ENCODE results near the gene DYNLT2.

The DYNLT2 gene

GRCh38 chr6:169720207-169720855 lies 31.0 kb downstream of the DYNLT2 start:
- Histone ChIP-seq H3K18ac (ENCODE audit: low read length) (no peak overlapping the region), H3K4ac (ENCODE audit: low read depth, low read length) (no peak overlapping the region), H2BK12ac (ENCODE audit: low read length) (no peak overlapping the region), H3K27ac (ENCODE audit: low read depth, low read length) (no peak overlapping the region), H3K14ac (ENCODE audit: low read length) (no peak overlapping the region), H3K36me3 (ENCODE audit: control insufficient read depth in 1 of 2, insufficient read depth in 2 of 2, low read length in 2 of 2) (peaks cover 7 to 8% of the 10 kb centered on the region in 2 experiments), H3K27me3 (ENCODE audit: insufficient read depth, low read length) (no peaks in the 10 kb centered on the region), H4K91ac (ENCODE audit: low read depth, low read length) (no peak overlapping the region), H4K8ac (ENCODE audit: low read depth, low read length) (no peak overlapping the region), H3K4me2 (ENCODE audit: low read length) (no peak overlapping the region), H2BK120ac (ENCODE audit: insufficient read depth, low read length, poor library complexity) (no peak overlapping the region), H2BK5ac (ENCODE audit: low read depth, low read length, poor library complexity) (no peak overlapping the region), H2AFZ (ENCODE audit: insufficient read depth, low read length, poor library complexity) (no peak overlapping the region), H2AK5ac (ENCODE audit: low read length) (no peak overlapping the region), H3K79me2 (ENCODE audit: control insufficient read depth, insufficient read depth, low read length, poor library complexity) (peaks cover 9% of the 10 kb centered on the region), H3K9ac (ENCODE audit: low read length) (no peak overlapping the region), H3K9me3 (ENCODE audit: insufficient read depth, low read depth, low read length) (no peaks in the 10 kb centered on the region), H3K79me1 (ENCODE audit: low read length) (peaks cover 11% of the 10 kb centered on the region), H3K4me3 (ENCODE audit: low read depth, low read length) (no peak overlapping the region), H4K12ac (ENCODE audit: low read depth, low read length) (no peak overlapping the region), H3K23ac (ENCODE audit: low read length) (no peak overlapping the region), H3K4me1 (ENCODE audit: control insufficient read depth in 1 of 2, insufficient read depth in 2 of 2, low read length in 2 of 2) (peaks cover 0 to 5% of the 10 kb centered on the region in 2 experiments)
- no CpG with 5 or more reads among the region's 3 CpGs for WGBS (ENCODE audit: extremely low coverage, insufficient coverage, insufficient read length)
- DNase-seq: no peak

- WGBS (ENCODE audit: extremely low coverage, insufficient coverage, insufficient read length): no CpG with 5 or more reads among the region's 4 CpGs
- DNase-seq: no peak
- no peak overlapping the region for H3K27ac ChIP-seq (ENCODE audit: low read depth, low read length)
- H3K23ac ChIP-seq (ENCODE audit: low read length): no peak overlapping the region
- H3K9ac ChIP-seq (ENCODE audit: low read length): no peak overlapping the region
- no peak overlapping the region for H3K4me2 ChIP-seq (ENCODE audit: low read length)
- peaks cover 11 to 13% of the 10 kb centered on the region in 2 experiments for H3K36me3 ChIP-seq (ENCODE audit: control insufficient read depth in 1 of 2, insufficient read depth in 2 of 2, low read length in 2 of 2)
- peaks cover 0 to 5% of the 10 kb centered on the region in 2 experiments for H3K4me1 ChIP-seq (ENCODE audit: control insufficient read depth in 1 of 2, insufficient read depth in 2 of 2, low read length in 2 of 2)
- H3K14ac ChIP-seq (ENCODE audit: low read length): no peak overlapping the region
- no peak overlapping the region for H2BK12ac ChIP-seq (ENCODE audit: low read length)
- H3K18ac ChIP-seq (ENCODE audit: low read length): no peak overlapping the region
- H3K9me3 ChIP-seq (ENCODE audit: insufficient read depth, low read depth, low read length): no peaks in the 10 kb centered on the region
- peaks cover 6% of the 10 kb centered on the region for H3K79me2 ChIP-seq (ENCODE audit: control insufficient read depth, insufficient read depth, low read length, poor library complexity)
- no peak overlapping the region for H4K12ac ChIP-seq (ENCODE audit: low read depth, low read length)
- H3K4me3 ChIP-seq (ENCODE audit: low read depth, low read length): no peak overlapping the region
- no peaks in the 10 kb centered on the region for H3K27me3 ChIP-seq (ENCODE audit: insufficient read depth, low read length)
- no peak overlapping the region for H3K4ac ChIP-seq (ENCODE audit: low read depth, low read length)
- H3K79me1 ChIP-seq (ENCODE audit: low read length): peaks cover 6% of the 10 kb centered on the region
- H4K8ac ChIP-seq (ENCODE audit: low read depth, low read length): no peak overlapping the region
- no peak overlapping the region for H2AFZ ChIP-seq (ENCODE audit: insufficient read depth, low read length, poor library complexity)
- no peak overlapping the region for H2BK120ac ChIP-seq (ENCODE audit: insufficient read depth, low read length, poor library complexity)
- H2AK5ac ChIP-seq (ENCODE audit: low read length): no peak overlapping the region
- H4K91ac ChIP-seq (ENCODE audit: low read depth, low read length): no peak overlapping the region
- no peak overlapping the region for H2BK5ac ChIP-seq (ENCODE audit: low read depth, low read length, poor library complexity)
Measured at GRCh38 chr6:169719117-169719516, 32.3 kb downstream of the DYNLT2 start.

- no peak overlapping the region for H3K9ac ChIP-seq (ENCODE audit: low read length)
- no peak overlapping the region for H2BK120ac ChIP-seq (ENCODE audit: insufficient read depth, low read length, poor library complexity)
- no peaks in the 10 kb centered on the region for H3K9me3 ChIP-seq (ENCODE audit: insufficient read depth, low read depth, low read length)
- H2BK5ac ChIP-seq (ENCODE audit: low read depth, low read length, poor library complexity): no peak overlapping the region
- DNase-seq: no peak
- no peak overlapping the region for H2BK12ac ChIP-seq (ENCODE audit: low read length)
- H3K4me1 ChIP-seq (ENCODE audit: control insufficient read depth in 1 of 2, insufficient read depth in 2 of 2, low read length in 2 of 2): no peaks in the 10 kb centered on the region
- H4K91ac ChIP-seq (ENCODE audit: low read depth, low read length): no peak overlapping the region
- no CpG with 5 or more reads among the region's 9 CpGs for WGBS (ENCODE audit: extremely low coverage, insufficient coverage, insufficient read length)
- H3K14ac ChIP-seq (ENCODE audit: low read length): no peak overlapping the region
- peaks cover 20 to 25% of the 10 kb centered on the region in 2 experiments for H3K36me3 ChIP-seq (ENCODE audit: control insufficient read depth in 1 of 2, insufficient read depth in 2 of 2, low read length in 2 of 2)
- H4K12ac ChIP-seq (ENCODE audit: low read depth, low read length): no peak overlapping the region
- H3K27ac ChIP-seq (ENCODE audit: low read depth, low read length): no peak overlapping the region
- H3K27me3 ChIP-seq (ENCODE audit: insufficient read depth, low read length): no peaks in the 10 kb centered on the region
- H2AK5ac ChIP-seq (ENCODE audit: low read length): no peak overlapping the region
- H3K18ac ChIP-seq (ENCODE audit: low read length): no peak overlapping the region
- H4K8ac ChIP-seq (ENCODE audit: low read depth, low read length): no peak overlapping the region
- H3K4ac ChIP-seq (ENCODE audit: low read depth, low read length): no peak overlapping the region
- H3K79me1 ChIP-seq (ENCODE audit: low read length): no peaks in the 10 kb centered on the region
- H2AFZ ChIP-seq (ENCODE audit: insufficient read depth, low read length, poor library complexity): no peak overlapping the region
- no peaks in the 10 kb centered on the region for H3K79me2 ChIP-seq (ENCODE audit: control insufficient read depth, insufficient read depth, low read length, poor library complexity)
- no peak overlapping the region for H3K4me2 ChIP-seq (ENCODE audit: low read length)
- H3K4me3 ChIP-seq (ENCODE audit: low read depth, low read length): no peak overlapping the region
- no peak overlapping the region for H3K23ac ChIP-seq (ENCODE audit: low read length)
Measured at GRCh38 chr6:169714595-169714994, 36.8 kb downstream of the DYNLT2 start.

- H2BK12ac ChIP-seq (ENCODE audit: low read length): no peak overlapping the region
- no peak overlapping the region for H4K12ac ChIP-seq (ENCODE audit: low read depth, low read length)
- no peaks in the 10 kb centered on the region for H3K79me1 ChIP-seq (ENCODE audit: low read length)
- no peaks in the 10 kb centered on the region for H3K4me1 ChIP-seq (ENCODE audit: control insufficient read depth in 1 of 2, insufficient read depth in 2 of 2, low read length in 2 of 2)
- H3K36me3 ChIP-seq (ENCODE audit: control insufficient read depth in 1 of 2, insufficient read depth in 2 of 2, low read length in 2 of 2): peaks cover 20 to 25% of the 10 kb centered on the region in 2 experiments
- no peak overlapping the region for H3K4ac ChIP-seq (ENCODE audit: low read depth, low read length)
- no peak overlapping the region for H3K4me2 ChIP-seq (ENCODE audit: low read length)
- no peaks in the 10 kb centered on the region for H3K9me3 ChIP-seq (ENCODE audit: insufficient read depth, low read depth, low read length)
- H3K9ac ChIP-seq (ENCODE audit: low read length): no peak overlapping the region
- H2AFZ ChIP-seq (ENCODE audit: insufficient read depth, low read length, poor library complexity): no peak overlapping the region
- H3K23ac ChIP-seq (ENCODE audit: low read length): no peak overlapping the region
- no peak overlapping the region for H3K4me3 ChIP-seq (ENCODE audit: low read depth, low read length)
- no peak overlapping the region for H3K27ac ChIP-seq (ENCODE audit: low read depth, low read length)
- H3K27me3 ChIP-seq (ENCODE audit: insufficient read depth, low read length): no peaks in the 10 kb centered on the region
- H2AK5ac ChIP-seq (ENCODE audit: low read length): no peak overlapping the region
- H3K18ac ChIP-seq (ENCODE audit: low read length): no peak overlapping the region
- WGBS (ENCODE audit: extremely low coverage, insufficient coverage, insufficient read length): no CpG with 5 or more reads among the region's 2 CpGs
- H3K79me2 ChIP-seq (ENCODE audit: control insufficient read depth, insufficient read depth, low read length, poor library complexity): no peaks in the 10 kb centered on the region
- no peak for DNase-seq
- H4K8ac ChIP-seq (ENCODE audit: low read depth, low read length): no peak overlapping the region
- no peak overlapping the region for H2BK120ac ChIP-seq (ENCODE audit: insufficient read depth, low read length, poor library complexity)
- no peak overlapping the region for H2BK5ac ChIP-seq (ENCODE audit: low read depth, low read length, poor library complexity)
- H4K91ac ChIP-seq (ENCODE audit: low read depth, low read length): no peak overlapping the region
- no peak overlapping the region for H3K14ac ChIP-seq (ENCODE audit: low read length)
Measured at GRCh38 chr6:169714178-169714577, 37.2 kb downstream of the DYNLT2 start.
